ENCODE data around the gene TOM1L2.

DNA sequence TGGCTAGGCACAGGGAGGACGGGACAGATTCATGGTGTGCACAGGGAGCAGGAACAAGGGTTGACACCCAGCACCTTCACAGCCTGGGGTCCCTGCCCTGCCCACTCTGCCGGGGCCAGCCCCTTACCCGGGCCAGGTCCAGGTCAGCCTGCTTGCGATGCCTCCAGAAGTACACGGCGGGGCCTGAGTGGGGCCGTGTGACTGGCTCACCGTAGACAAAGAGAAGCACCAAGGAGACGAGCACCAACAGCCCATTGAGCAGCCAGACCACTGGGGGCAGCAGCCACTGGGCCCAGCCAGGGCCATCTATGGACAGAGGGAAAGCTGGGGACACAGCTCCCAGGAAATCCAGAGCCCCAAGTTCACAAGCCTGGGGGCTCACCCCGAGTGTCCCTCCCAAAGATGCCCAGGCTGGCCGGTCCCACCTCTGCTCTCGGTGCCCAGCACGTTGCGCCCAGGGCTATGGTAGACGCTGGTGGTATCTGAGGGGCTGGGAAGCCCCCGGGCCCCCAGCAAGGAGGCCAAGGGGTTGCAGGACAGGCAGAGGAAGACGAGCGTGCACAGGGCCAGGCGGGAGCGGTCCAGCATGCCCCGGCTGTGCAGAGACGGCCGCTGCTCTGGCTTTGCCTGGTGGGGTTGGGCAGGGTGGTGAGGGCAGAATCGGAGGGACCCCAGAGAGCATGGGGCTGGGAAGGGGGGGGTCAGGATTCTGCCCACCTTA, 155.2 kb downstream of the TOM1L2 start:
- TF ChIP-seq, protein P1, sequence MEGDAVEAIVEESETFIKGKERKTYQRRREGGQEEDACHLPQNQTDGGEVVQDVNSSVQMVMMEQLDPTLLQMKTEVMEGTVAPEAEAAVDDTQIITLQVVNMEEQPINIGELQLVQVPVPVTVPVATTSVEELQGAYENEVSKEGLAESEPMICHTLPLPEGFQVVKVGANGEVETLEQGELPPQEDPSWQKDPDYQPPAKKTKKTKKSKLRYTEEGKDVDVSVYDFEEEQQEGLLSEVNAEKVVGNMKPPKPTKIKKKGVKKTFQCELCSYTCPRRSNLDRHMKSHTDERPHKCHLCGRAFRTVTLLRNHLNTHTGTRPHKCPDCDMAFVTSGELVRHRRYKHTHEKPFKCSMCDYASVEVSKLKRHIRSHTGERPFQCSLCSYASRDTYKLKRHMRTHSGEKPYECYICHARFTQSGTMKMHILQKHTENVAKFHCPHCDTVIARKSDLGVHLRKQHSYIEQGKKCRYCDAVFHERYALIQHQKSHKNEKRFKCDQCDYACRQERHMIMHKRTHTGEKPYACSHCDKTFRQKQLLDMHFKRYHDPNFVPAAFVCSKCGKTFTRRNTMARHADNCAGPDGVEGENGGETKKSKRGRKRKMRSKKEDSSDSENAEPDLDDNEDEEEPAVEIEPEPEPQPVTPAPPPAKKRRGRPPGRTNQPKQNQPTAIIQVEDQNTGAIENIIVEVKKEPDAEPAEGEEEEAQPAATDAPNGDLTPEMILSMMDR (IDR thresholded peaks at IDR 0.05) = no peak
- no peak for TF ChIP-seq ZFX (IDR thresholded peaks at IDR 0.05; ENCODE audit: borderline replicate concordance)

All from 22Rv1 (cell line).